Esophagus (tissue), 2 donors: ENCODE measurements around the gene CHMP1B. TPM values are rescaled to one million over a fixed set of nuclear protein-coding genes. Genes with fewer than 3 reads are reported as not detected.

Source experiments
- polyA plus RNA-seq, 2 donors: library from polyadenylated mRNA; stranded (reverse); fragments of 200-250 nt; gene quantifications; one replicate each; pipeline ENCODE4 v1.2.3, GENCODE V29; 2013
- donor health status: healthy with polysubstance abuse.
- donor health status: Bipolar disorder and iron deficiency.

The CHMP1B gene
- polyA plus RNA-seq, 2 donors = 26.8 to 31.5 TPM

Other genes with a start within 250 kb of the CHMP1B start
- not detected for gene SLC35G4, start 241.8 kb upstream of the CHMP1B start, polyA plus RNA-seq
- gene GNAL, start 162.1 kb upstream of the CHMP1B start, polyA plus RNA-seq = 1 to 10 TPM; 1.6 to 2.1 TPM
- 10 to 100 TPM; 19.1 to 20.3 TPM for gene MPPE1, start 56.9 kb downstream of the CHMP1B start, polyA plus RNA-seq
- 100 to 1,000 TPM in 1 of 2 donors, 10 to 100 TPM in 1; 79.1 to 142 TPM for gene IMPA2, start 130.1 kb downstream of the CHMP1B start, polyA plus RNA-seq
- under 1 TPM; 0.16 to 0.45 TPM for gene ANKRD62, start 242.4 kb downstream of the CHMP1B start, polyA plus RNA-seq